ENCODE data around the gene SLC17A7. TPM values are rescaled to one million over a fixed set of nuclear protein-coding genes. Genes with fewer than 3 reads are reported as not detected.
"Not testable (repeated sequence)": the region's sequence is repeated elsewhere in the genome, so short reads cannot be mapped to it uniquely, and the experiment has no call there.

SLC17A7 gene
- total RNA-seq, 2 donors from 2014 or later: 0.40 TPM; not detected in 1

DNA sequence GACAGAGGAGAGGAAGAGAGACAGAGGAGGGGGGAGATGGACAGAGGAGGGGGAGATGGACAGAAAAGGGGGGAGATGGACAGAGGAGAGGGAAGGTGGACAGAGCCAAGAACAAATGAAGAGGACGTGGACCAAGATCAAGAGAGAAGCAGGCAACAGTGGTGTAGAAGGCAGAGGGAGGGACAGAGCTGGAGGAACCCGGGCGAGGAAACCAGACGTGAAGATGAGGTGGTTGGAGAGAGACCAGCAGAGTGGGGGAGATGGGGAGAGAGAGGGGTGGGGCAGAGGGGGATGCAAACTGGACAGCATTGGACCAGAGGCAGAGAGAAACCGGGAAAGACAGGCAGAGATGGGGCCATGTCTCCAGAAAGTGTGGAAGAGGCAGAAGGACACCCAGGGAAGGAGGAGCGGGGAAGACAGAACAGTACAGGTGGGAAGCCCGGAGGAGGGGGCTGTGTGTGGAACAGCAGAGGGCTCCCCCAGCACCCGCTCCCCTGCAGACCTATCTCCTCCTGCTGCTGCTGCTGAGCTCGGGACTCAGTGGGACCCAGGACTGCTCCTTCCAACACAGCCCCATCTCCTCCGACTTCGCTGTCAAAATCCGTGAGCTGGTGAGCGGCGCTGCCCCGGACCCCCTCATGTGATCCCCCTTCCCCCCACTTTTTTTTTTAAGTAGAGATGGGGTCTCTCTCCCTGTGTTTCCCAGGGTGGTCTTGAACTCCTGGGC is 34.0 kb upstream of the SLC17A7 start:
- Mint-ChIP-seq H3K4me3 (peak overlapping the region; percentile 98), H3K4me1 (peaks cover 14% of the 10 kb centered on the region)
- ATAC-seq (replicated peaks): no peak

DNA sequence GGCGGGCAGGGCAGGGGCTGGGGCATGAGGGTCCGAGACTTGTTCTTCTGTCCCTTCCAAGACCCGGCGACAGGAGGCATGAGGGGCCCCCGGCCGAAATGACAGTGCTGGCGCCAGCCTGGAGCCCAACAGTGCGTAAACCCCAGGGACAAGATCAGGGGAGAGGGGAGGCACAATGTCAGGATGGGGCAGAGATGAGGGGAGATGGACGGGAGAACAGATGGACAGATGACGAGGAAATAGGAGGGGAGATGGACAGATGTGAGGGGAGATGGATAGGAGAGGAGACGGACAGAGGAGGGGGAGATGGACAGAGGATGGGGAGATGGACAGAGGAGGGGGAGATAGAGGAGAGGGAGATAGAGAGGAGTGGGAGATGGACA is 33.2 kb upstream of the SLC17A7 start:
- H3K4me3 Mint-ChIP-seq: peak overlapping the region; percentile 98
- no peak for ATAC-seq (replicated peaks)
- no peaks in the 10 kb centered on the region for H3K27me3 Mint-ChIP-seq
- peak overlapping the region; percentile 95 for H3K27ac Mint-ChIP-seq
- H3K36me3 Mint-ChIP-seq (ENCODE audit: low read depth): peaks cover 42% of the 10 kb centered on the region
- no peaks in the 10 kb centered on the region for H3K9me3 Mint-ChIP-seq
- peaks cover 14% of the 10 kb centered on the region for H3K4me1 Mint-ChIP-seq

More for the DNA sequence above, 34.0 kb upstream of the SLC17A7 start:
- H3K9me3 Mint-ChIP-seq: no peaks in the 10 kb centered on the region
- H3K27me3 Mint-ChIP-seq: no peaks in the 10 kb centered on the region
- H3K27ac Mint-ChIP-seq: peak overlapping the region; percentile 95
- H3K36me3 Mint-ChIP-seq (ENCODE audit: low read depth): peaks cover 50% of the 10 kb centered on the region

DNA sequence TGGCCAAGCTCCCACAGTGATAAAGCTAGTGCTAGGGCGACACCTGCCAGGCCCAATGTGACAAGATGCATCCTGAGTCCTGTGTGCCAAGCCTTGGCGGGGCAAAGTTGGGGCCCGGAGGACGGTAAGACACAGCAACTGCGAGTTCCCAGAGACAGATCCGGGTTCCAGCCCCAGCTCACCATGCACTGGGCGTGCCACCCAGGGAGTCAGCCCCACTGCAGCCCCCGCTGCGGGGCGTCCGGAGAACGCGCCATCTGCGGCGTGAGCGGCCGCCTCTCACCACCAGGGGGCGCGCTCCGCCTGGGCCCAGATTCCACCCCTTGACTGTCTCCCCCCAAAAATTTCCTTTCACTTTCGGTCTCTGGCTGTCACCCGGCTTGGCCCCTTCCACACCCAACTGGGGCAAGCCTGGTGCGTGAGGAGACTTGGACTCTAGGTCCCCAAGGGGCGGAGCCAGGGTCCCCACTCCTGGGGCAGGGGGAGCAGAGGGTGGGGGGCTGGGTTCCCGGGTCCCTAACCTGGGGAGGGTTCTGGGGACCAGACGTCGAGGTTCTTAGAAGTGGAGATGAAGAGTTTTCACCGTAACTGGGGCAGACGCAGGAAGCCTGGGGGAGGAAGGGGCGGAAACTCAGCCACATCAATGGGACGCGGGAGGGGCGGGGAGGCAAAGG is 32.7 kb upstream of the SLC17A7 start, which contains the start of gene FLT3LG:
FLT3LG (plus strand) TSS at position 348 of the 674 bp plus-strand sequence. CDS start 425 bp downstream, outside the sequence.
- Mint-ChIP-seq H3K27me3 (no peaks in the 10 kb centered on the region), H3K4me1 (peaks cover 15% of the 10 kb centered on the region), H3K9me3 (no peaks in the 10 kb centered on the region), H3K4me3 (peak within 1 kb of the TSS; percentile 98), H3K27ac (peak within 1 kb of the TSS; percentile 95), H3K36me3 (ENCODE audit: low read depth) (peaks cover 40% of the 10 kb centered on the region)
- ATAC-seq (replicated peaks): peak; percentile 52

DNA sequence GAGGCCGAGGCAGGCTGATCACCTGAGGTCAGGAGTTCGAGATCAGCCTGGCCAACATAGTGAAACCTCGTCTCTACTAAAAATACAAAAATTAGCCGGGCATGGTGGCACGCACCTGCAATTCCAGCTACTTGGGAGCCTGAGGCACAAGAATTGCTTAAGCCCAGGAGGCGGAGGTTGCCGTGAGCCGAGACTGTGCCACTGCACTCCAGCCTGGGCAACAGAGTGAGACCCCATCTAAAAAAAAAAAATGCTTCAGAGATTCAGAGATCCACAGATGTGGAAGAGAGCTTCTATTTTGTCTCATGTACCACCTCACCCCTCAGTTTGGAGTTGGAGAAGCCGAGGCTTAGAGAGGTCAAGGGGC is 32.2 kb upstream of the SLC17A7 start:
- not testable (repeated sequence) for H3K27me3 Mint-ChIP-seq
- H3K4me1 Mint-ChIP-seq: peaks cover 20% of the 10 kb centered on the region

DNA sequence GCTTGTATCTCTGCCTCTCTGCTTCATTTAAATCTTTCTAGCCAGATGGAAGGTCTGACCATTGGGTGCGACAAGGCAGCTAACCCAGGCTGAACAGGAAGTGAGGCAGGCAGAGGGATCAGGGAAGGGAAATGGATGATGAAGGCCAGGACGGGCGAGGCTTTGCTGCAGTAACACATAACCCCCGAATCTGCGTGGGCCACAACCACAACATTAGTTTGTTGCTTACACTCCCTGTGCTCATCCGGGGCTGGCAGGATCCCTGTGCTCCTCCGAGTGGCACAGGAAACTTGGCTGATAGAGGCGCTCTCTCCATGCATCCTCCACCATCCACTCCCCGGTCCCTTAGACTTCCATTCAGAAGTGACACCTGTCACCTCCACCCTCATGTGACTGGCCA is 31.6 kb upstream of the SLC17A7 start:
- H3K4me3 Mint-ChIP-seq: peak overlapping the region; percentile 98
- peak overlapping the region; percentile 95 for H3K27ac Mint-ChIP-seq
- no peaks in the 10 kb centered on the region for H3K9me3 Mint-ChIP-seq
- H3K4me1 Mint-ChIP-seq: peaks cover 20% of the 10 kb centered on the region
- no peaks in the 10 kb centered on the region for H3K27me3 Mint-ChIP-seq
- ATAC-seq (replicated peaks): no peak
- peaks cover 39% of the 10 kb centered on the region for H3K36me3 Mint-ChIP-seq (ENCODE audit: low read depth)

More for the DNA sequence above, 32.2 kb upstream of the SLC17A7 start:
- Mint-ChIP-seq H3K36me3 (ENCODE audit: low read depth) (peaks cover 40% of the 10 kb centered on the region), H3K4me3 (peak overlapping the region; percentile 98), H3K27ac (peak overlapping the region; percentile 95)
- ATAC-seq (replicated peaks); H3K9me3 Mint-ChIP-seq: not testable (repeated sequence)

DNA sequence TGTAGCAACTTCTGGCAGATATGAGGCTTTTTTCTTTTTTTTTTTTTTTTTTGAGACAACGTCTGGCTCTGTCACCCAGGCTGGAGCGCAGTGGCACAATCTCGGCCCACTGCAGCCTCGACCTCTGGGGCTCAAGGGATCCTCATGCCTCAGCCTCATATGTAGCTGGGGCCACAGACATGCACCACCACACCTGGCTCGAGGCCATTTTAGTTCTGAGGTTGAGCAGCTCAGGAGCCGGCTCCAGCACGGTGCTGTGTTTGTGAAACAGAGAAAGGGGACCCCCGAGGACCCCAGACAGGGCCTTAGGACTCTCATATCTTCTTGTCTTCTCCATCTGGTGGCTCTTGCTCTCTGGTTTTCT is 29.3 kb upstream of the SLC17A7 start:
- Mint-ChIP-seq H3K9me3 (no peaks in the 10 kb centered on the region), H3K4me1 (peaks cover 12% of the 10 kb centered on the region), H3K27me3 (no peaks in the 10 kb centered on the region), H3K36me3 (ENCODE audit: low read depth) (peaks cover 20% of the 10 kb centered on the region), H3K27ac (peak overlapping the region; percentile 97), H3K4me3 (peak overlapping the region; percentile 85)
- no peak for ATAC-seq (replicated peaks)

DNA sequence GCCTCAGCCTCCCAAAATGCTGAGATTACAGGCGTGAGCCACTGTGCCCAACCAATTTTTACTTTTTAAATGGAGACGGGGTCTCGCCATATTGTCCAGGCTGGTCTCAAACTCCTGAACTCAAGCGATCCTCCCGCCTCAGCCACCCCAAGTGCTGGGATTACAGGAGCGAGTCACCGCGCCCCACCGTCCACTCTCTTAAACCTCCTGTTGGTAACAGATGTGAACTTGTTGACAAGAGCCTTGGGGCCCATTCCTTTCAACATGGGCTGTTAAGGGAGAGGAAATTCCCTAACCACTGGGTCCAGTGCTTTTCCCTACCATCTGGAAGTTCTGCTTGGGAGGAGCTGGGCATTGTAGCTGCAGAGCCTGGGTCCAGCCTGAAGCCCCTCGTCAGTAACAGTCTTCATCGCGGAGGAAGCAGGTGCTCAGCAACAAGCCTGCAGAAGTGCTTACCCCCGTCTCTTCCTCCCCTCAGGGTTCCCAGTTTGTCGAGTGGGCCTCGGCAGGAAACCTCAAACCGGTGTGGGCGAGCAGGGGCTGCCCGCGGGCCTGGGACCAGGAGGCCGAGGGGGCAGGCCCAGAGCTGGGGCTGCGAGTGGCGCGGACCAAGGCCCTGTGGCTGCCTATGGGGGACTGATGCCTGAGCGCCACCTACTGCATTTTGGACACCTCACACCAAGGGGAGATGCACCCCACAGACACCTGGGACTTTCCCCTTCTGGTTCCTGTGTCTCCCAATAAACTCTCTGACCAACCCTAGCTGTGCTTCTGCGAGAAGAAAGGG is 28.7 kb upstream of the SLC17A7 start:
- no peaks in the 10 kb centered on the region for H3K9me3 Mint-ChIP-seq

DNA sequence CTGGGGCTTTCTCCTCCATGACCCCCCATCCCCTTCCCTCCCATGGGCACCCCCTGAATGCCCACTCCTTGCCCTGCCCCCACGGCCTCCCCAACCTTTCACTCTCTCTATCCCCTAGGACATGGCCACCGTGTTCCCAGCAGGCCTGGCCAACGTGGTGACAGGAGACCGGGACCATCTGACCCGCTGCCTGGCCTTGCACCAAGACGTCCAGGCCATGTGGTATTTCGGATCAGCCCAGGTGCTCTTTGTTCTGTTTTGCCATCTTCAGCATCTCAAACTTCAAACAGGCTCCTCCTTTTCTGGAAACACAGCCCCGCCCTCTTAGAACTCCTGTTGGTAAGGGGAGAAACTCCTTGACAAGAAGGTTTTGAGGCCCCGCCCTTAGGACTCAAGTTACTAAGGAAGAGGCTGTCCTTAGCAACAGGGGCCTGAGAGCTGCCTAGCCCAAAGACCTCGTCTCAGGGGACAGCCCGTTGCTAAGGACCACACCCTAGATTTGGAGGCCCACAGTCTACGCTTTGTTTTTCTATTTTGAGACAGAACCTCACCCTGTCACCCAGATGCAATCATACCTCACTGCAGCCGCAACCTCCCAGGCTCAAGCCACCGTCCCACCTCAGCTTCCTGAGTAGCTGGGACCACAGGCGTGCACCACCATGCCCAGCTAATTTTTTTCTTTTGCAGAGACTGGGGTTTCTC is 27.6 kb upstream of the SLC17A7 start:
- Mint-ChIP-seq H3K4me3 (peak overlapping the region; percentile 85), H3K27ac (peak overlapping the region; percentile 97), H3K27me3 (no peaks in the 10 kb centered on the region), H3K36me3 (ENCODE audit: low read depth) (peaks cover 14% of the 10 kb centered on the region), H3K4me1 (peaks cover 7% of the 10 kb centered on the region), H3K9me3 (no peaks in the 10 kb centered on the region)
- ATAC-seq (replicated peaks): peak; percentile 80

More for the DNA sequence above, 28.7 kb upstream of the SLC17A7 start:
- Mint-ChIP-seq H3K4me3 (peak overlapping the region; percentile 85), H3K36me3 (ENCODE audit: low read depth) (peaks cover 14% of the 10 kb centered on the region), H3K27ac (peak overlapping the region; percentile 97), H3K27me3 (no peaks in the 10 kb centered on the region), H3K4me1 (peaks cover 8% of the 10 kb centered on the region)
- ATAC-seq (replicated peaks): peak; percentile 74

DNA sequence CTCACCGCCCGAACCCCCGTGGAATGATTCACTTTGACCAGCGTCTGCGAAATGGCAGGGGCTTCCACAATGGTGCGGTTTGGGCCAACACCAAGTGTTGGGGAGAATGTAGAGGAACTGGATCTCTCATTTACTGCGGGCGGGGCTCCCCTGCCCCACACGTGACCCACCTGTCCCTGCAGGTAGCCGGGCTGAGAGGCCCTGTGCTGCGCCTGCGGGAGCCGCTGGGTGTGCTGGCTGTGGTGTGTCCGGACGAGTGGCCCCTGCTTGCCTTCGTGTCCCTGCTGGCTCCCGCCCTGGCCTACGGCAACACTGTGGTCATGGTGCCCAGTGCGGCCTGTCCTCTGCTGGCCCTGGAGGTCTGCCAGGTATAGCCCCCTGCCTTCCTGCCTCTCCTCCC is 26.9 kb upstream of the SLC17A7 start:
- H3K9me3 Mint-ChIP-seq: no peaks in the 10 kb centered on the region
- no peak for ATAC-seq (replicated peaks)
- H3K36me3 Mint-ChIP-seq (ENCODE audit: low read depth): peaks cover 14% of the 10 kb centered on the region
- H3K4me3 Mint-ChIP-seq: peak overlapping the region; percentile 85
- H3K27ac Mint-ChIP-seq: peak overlapping the region; percentile 97
- H3K27me3 Mint-ChIP-seq: no peaks in the 10 kb centered on the region
- H3K4me1 Mint-ChIP-seq: peaks cover 7% of the 10 kb centered on the region

DNA sequence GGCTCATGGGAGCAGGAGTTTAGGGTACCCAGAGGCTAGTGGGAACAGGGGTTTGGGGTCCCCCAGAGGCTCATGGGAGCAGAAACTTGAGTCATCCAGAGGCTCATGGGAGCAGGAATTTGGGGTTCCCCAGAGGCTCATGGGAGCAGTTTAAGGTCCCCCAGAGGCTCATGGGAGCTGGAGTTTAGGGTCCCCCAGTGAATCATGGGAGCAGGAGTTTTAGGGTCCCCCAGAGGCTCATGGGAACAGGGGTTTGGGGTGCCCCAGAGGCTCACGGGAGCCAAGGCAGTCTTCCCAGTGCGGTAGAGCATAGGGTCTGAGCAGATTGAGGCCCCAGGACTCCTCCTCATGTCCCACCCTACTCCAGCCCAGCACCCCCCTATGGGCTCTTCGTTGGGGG is 24.0 kb upstream of the SLC17A7 start:
- Mint-ChIP-seq H3K4me3 (no peak overlapping the region), H3K4me1 (peaks cover 7% of the 10 kb centered on the region), H3K9me3 (no peaks in the 10 kb centered on the region), H3K27me3 (no peaks in the 10 kb centered on the region), H3K36me3 (ENCODE audit: low read depth) (peaks cover 14% of the 10 kb centered on the region), H3K27ac (peak overlapping the region; percentile 54)
- no peak for ATAC-seq (replicated peaks)

DNA sequence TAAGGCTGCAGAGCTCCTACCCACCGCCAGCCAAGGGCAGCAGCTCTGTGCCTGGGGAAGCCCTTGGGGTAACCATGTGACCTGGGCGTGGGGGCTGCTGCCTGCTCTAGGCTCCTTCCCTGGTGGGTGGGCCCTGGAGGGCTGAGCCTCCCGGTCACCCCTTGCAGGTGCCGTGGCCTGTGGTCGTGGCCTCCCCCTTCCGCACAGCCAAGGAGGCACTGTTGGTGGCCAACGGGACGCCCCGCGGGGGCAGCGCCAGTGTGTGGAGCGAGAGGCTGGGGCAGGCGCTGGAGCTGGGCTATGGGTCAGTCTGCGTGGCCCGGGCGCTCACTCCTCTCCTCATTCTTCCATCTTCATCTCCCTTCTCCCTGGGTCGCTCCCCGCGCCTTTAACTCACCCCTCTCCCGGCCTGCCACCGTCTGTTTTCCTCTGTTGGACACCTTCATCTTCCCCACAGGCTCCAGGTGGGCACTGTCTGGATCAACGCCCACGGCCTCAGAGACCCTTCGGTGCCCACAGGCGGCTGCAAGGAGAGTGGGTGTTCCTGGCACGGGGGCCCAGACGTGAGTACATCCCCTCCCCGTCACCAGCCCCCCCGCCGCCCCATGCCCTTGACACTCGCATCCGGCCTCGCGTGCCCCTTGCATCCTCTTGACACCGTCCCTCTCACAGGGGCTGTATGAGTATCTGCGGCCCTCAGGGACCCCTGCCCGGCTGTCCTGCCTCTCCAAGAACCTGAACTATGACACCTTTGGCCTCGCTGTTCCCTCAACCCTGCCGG is 22.8 kb upstream of the SLC17A7 start:
- Mint-ChIP-seq H3K4me3 (no peak overlapping the region), H3K4me1 (peaks cover 7% of the 10 kb centered on the region), H3K36me3 (ENCODE audit: low read depth) (peaks cover 12% of the 10 kb centered on the region), H3K27ac (peak overlapping the region; percentile 54), H3K27me3 (no peaks in the 10 kb centered on the region), H3K9me3 (no peaks in the 10 kb centered on the region)
- ATAC-seq (replicated peaks): no peak

DNA sequence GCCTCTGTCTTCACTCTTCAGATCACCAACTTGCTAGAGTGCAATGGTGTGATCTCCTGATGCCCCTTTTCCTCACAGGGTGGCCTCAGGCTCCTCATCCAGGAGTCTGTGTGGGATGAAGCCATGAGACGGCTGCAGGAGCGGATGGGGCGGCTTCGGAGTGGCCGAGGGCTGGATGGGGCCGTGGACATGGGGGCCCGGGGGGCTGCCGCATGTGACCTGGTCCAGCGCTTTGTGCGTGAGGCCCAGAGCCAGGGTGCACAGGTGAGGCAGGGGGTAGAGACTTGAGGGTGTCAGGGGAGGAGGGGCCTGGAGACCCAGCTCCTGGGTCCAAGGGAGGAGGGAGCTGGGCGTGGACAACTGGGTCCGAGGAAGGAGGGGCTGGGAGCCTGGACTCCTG is 21.2 kb upstream of the SLC17A7 start:
- Mint-ChIP-seq H3K4me1 (no peaks in the 10 kb centered on the region), H3K27me3 (no peaks in the 10 kb centered on the region), H3K27ac (no peak overlapping the region), H3K9me3 (no peaks in the 10 kb centered on the region), H3K36me3 (ENCODE audit: low read depth) (peaks cover 5% of the 10 kb centered on the region), H3K4me3 (no peak overlapping the region)
- no peak for ATAC-seq (replicated peaks)

DNA sequence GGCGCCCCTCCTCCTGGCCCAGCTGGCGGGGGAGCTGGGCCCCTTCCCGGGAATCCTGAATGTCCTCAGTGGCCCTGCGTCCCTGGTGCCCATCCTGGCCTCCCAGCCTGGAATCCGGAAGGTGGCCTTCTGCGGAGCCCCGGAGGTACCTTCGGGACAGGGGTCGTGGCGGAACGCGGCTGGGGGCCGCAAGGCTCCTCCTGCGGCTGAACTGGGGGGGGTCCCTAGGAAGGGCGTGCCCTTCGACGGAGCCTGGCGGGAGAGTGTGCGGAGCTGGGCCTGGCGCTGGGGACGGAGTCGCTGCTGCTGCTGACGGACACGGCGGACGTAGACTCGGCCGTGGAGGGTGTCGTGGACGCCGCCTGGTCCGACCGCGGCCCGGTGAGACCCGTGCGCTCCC is 20.3 kb upstream of the SLC17A7 start:
- no peaks in the 10 kb centered on the region for H3K27me3 Mint-ChIP-seq
- ATAC-seq (replicated peaks): no peak
- H3K9me3 Mint-ChIP-seq: no peaks in the 10 kb centered on the region
- no peak overlapping the region for H3K27ac Mint-ChIP-seq
- H3K4me3 Mint-ChIP-seq: no peak overlapping the region
- H3K4me1 Mint-ChIP-seq: no peaks in the 10 kb centered on the region
- H3K36me3 Mint-ChIP-seq (ENCODE audit: low read depth): peaks cover 5% of the 10 kb centered on the region
